Middle frontal gyrus (tissue), 1 donor: ENCODE results near the gene PRSS57.
A peak's percentile ranks its signal among the peaks of the same experiment; 100 is the strongest.
"Not testable (repeated sequence)": the region's sequence is repeated elsewhere in the genome, so short reads cannot be mapped to it uniquely, and the experiment has no call there.

ENCODE experiments used
- DNase-seq: peaks from one replicate; pipeline ENCODE4 v3.0.0-alpha.2; 2015; ENCODE audit warnings: low spot score; ENCODE audit errors: extremely low spot score

Gene PRSS57

GRCh38 chr19:674282-675151 is 20.7 kb downstream of the PRSS57 start:
- no peak for DNase-seq

GRCh38 chr19:670609-671075 is 24.6 kb downstream of the PRSS57 start:
- no peak for DNase-seq

- DNase-seq: not testable (repeated sequence)
Measured at GRCh38 chr19:668675-669434, 26.4 kb downstream of the PRSS57 start.

GRCh38 chr19:666985-667573 is 28.2 kb downstream of the PRSS57 start:
- not testable (repeated sequence) for DNase-seq

GRCh38 chr19:664913-665443 is 30.3 kb downstream of the PRSS57 start:
- DNase-seq: peak; percentile 63

GRCh38 chr19:663682-664117 is 31.6 kb downstream of the PRSS57 start:
- no peak for DNase-seq

GRCh38 chr19:662962-663681 is 32.1 kb downstream of the PRSS57 start, which contains the start of gene RNF126:
Gene RNF126 (minus strand): TSS chr19:663214. CDS start chr19:663121, 93 bp downstream.
- DNase-seq: peak; percentile 73

GRCh38 chr19:662207-662961 is 32.9 kb downstream of the PRSS57 start:
- no peak for DNase-seq

GRCh38 chr19:661427-662196 is 33.6 kb downstream of the PRSS57 start:
- DNase-seq: no peak

GRCh38 chr19:660793-661426 is 34.3 kb downstream of the PRSS57 start:
- DNase-seq: no peak

- DNase-seq: no peak
Measured at GRCh38 chr19:658916-659839, 36.1 kb downstream of the PRSS57 start.

- no peak for DNase-seq
Measured at GRCh38 chr19:658059-658839, 37.0 kb downstream of the PRSS57 start.

GRCh38 chr19:657611-658010 is 37.6 kb downstream of the PRSS57 start:
- no peak for DNase-seq

- no peak for DNase-seq
Measured at GRCh38 chr19:656751-657559, 38.3 kb downstream of the PRSS57 start.

- no peak for DNase-seq
Measured at GRCh38 chr19:655691-656090, 39.6 kb downstream of the PRSS57 start.

- DNase-seq: no peak
Measured at GRCh38 chr19:653425-653824, 41.8 kb downstream of the PRSS57 start.
